GM18526 (cell line): Measurements from ENCODE around the gene MC3R.

Experiments used
- POLR2A ChIP-seq: IDR thresholded peaks from 3 replicates; pipeline ENCODE4 v1.6.1; 2011; ENCODE audit not compliant: insufficient read length; ENCODE audit errors: extremely low read depth

The MC3R gene

DNA sequence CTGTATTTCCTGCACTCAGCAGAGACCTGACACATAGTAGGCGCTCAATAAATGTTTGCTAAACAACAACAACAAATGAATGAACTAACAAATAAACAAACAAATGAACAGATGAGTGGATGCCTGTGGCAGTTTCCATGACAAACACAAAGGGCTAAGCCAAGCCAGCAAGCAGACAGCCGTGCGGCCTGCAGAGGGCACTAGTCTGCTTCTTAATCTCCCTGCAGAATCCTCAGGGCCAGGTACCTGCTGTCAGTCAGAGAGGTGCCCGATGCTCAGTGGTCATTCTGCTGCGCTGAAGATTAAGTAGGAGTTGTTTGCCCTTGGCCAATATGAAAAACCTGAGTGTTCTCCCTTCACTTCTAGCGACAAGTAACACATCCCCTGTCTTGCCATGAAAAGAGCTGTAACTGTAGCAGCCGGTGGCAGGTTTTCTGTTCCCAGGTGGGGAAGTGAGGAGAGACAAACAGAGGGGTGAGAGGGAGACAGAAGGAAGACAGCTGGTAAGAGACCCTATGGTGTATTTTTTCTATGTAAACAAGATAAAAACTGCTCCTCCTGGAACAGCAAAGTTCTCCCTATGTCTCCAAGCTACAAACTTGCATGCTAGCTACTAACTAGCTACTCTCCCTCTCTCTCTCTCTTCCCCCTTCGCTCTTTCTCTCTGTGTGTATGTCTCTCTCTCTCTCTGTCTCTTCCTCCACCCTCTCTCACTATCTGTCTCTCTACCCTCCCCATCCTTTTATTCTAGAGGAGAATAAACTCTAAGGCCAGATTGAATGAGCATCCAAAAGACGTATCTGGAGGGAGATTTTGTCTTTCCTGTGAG is at the start of gene MC3R:
MC3R (plus strand) TSS at position 779 of the 829 bp plus-strand sequence. CDS start 112 bp downstream, outside the sequence.
- no peak for TF ChIP-seq POLR2A

DNA sequence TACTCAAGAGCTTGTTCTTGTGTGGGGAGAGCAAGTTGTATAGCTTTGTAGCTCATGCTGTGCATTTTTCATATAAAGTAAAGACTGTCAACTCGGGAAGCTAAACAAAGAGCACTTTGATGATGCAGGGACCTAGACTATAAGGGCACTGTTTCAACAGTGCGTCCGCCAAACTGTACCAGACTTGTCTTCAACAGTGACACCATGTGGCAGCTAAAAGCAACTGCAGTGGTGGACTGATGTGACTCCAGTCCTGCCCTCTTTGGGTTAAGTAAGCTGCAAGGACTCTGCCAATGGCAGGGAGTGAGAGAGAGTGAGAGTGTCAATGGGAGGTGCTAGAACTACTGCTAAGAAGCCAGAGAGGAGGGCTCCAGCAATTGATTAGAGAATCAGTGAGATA is 48.1 kb upstream of the MC3R start:
- TF ChIP-seq POLR2A = no peak

DNA sequence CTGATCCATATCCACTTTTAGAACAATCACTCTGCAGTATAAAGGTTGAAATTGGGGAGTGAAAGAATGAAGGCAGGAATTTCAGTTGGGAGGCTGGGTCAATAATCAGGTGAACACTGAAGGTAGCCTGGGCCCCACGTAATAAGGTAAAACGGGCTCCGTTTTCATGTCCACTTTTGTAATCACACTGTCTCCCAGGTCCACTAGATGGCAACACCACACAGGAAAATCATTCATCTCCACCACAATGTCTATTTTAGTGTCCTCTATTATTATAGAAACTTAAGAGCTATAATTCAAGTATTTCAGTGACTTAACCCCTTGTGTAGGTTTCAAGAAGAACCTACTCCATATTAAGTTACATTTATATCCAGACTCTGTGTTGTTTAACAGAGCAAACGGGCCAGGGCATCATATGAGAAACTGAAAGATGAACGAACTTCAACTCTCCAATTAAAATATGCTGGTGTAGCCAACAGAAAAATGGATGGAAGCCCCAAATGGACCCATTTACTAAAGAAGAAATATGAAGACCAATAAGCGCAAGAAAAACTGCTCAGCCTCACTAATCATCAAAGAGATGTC is 45.9 kb upstream of the MC3R start:
- no peak for TF ChIP-seq POLR2A

DNA sequence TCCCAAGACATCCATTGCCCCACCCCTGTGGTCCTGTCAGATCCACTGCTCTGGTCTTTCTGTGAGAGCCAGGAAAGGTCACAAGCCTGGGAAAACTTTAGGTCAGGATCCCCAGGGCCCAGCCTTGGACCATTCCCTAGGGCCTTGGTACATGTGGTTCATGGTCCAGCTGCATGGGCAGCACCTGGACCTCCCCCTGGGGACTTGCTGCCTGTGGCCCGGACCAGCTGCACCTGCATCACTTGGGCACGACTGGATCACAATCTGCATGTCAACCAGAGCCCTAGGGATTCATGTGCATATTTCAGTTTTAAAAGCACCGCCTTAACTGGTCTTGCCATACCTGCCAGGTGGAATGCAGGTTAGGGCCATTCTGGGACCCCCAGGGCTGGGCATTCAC is 44.3 kb upstream of the MC3R start:
- TF ChIP-seq POLR2A = no peak

DNA sequence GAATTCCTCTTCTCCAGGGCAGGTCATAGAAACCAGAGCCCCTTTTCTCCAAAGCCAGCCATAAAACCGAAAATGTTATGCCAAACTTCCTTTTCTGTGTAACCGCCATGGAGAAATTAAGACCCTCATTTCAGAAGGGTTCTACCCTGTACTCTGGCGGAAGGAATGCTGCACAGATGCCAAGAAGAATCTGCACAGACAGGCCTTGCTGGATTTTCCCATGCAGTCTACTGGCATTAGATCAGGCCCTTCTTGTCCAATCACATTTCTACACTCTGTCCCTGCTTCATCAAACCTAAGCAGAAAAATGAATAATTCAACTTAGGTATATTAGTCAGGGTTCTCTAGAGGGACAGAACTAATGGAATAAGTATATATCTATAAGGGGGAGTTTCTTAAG is 43.2 kb upstream of the MC3R start:
- no peak for TF ChIP-seq POLR2A

DNA sequence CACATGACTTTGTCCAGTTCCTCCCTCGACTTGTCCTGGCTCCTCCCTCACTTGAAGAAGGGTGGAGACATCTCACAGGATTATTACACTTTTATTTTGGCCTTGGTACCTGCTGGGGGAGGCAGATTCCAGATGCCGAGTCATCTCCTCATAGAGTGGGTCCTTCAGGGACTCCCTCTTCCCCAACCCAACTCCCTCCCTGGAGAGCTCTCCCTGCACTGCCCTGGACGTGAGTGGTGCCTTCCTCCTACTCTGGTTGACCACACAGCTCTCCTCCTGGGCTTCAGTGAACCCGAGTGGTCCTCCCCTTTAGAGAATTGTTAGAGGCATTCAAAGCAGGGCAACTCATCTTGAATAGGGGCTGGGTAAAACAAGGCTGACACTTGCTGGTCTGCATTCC is 40.9 kb upstream of the MC3R start:
- no peak for TF ChIP-seq POLR2A

DNA sequence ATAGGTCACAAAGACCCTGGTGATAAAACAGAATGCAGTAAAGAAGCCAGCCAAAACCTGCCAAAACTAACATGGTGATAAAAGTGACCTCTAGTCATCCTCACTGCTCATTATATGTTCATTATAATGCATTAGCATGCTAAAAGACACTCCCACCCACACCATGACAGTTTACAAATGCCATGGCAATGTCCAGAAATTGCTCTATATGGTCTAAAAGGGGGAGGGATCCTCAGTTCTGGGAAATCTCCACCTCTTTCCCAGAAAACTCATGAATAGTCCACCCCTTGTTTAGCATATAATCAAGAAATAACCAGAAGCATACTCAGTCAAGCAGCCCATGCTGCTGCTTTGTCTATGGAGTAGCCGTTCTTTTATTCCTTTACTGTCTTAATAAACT is 40.4 kb upstream of the MC3R start:
- TF ChIP-seq POLR2A = no peak

DNA sequence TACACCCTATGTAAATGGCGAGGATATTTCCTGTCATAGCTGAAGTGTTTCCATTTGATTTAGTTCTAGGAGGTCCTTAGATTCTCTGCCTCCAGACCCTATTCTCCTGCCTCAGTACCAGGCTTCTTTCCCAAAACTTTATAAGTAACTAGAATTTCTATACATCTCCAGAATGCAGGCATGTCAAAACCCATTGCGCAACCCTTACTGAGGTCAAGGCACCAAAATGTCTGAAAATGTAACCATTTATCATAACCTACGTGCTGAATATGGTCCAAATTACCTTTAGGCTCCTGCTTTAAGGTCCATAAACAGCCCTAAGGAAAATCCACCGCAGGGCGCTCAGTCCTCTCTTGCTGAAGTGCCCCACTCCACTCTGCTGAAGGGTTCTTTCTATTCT is 37.5 kb upstream of the MC3R start:
- no peak for TF ChIP-seq POLR2A

DNA sequence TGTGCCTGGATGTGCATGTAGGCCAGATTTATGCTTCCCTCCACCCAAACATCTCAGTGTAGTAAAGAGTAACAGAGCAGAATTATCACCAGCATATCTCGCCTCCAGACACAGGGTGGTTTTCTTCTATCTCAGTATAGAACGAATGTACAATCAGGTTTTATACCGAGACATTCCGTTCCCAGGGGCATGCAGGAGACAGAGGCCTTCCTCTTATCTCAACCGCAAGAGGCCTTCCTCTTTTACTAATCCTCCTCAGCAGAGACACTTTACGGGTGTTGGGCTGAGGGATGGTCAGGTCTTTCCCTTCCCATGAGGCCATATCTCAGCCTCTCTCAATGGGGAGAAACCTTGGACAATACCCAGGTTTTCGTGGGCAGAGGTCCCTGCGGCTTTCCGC is 36.4 kb upstream of the MC3R start:
- no peak for TF ChIP-seq POLR2A

DNA sequence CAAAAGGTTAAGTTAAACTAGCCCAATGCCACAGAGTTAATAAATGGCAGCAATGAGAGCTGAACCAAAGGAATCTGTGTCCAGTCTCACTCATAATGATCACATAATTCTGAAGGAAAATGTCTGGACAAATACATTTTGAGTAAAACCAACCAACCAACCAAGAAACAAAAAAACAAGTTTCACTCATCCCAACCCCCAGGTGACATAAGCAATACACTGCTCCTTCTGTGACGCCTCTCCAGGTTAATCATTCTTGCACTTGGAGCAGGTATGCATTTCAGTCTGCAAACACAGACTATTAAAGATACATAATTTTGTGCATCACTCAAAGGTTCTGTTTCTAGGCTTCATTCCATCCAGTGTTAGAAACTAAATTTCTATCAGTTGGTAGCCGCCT is 35.2 kb upstream of the MC3R start:
- TF ChIP-seq POLR2A = no peak

DNA sequence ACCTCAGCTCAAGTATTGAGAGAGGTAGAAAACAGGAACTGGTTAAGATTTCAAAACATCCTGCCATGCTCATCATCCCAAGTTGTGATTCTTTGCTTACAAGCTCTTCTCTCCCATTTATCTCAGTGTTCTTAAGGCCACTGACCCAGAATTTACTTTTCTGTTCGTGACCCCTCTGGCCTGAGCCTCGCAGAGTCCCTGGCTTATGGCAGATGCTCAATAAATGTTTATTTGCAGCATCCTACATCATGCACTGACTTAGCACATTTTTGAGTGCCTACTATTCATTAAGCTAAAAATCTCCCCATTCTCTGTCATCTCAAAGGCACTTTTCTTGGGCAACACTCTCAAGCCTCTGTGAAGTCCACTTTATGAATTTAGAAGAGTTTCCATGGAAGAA is 33.4 kb upstream of the MC3R start:
- no peak for TF ChIP-seq POLR2A

DNA sequence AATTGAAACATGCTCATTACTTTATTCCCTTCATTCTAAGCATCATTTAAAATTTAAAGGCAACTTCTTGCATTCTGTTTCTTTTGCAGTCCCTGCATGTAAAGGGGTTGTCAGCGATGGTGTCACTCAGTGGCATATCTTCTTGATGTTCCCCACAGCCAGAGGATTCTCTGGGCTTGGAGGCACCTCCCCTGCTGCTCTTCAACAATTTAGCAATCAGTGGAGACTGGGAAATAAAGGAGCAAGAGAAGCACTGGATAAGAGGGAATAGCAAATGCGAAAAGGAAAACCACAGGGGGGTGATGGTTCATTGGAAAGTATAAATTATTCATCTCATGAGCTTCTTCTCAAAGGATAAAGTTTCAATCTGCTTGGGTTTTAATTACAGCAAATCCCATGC is 30.7 kb upstream of the MC3R start:
- no peak for TF ChIP-seq POLR2A

DNA sequence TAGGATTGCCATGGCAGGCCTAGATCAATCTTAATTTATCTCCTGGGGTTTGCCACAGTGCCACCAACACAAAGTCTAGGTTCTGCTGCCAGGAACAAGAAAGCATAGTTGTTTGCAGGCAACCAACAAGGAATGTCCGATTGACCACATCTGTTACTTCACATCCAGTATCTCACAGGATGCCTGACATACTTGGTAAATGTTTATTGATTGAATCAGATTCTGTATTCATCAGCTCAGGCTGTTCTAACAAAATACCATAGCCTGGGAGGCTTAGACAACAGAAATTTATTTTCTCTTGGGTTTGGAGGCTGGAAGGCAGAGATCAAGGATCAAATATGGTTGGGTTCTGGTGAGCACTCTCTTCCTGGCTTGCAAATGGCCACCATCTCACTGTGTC is 26.3 kb upstream of the MC3R start:
- no peak for TF ChIP-seq POLR2A

DNA sequence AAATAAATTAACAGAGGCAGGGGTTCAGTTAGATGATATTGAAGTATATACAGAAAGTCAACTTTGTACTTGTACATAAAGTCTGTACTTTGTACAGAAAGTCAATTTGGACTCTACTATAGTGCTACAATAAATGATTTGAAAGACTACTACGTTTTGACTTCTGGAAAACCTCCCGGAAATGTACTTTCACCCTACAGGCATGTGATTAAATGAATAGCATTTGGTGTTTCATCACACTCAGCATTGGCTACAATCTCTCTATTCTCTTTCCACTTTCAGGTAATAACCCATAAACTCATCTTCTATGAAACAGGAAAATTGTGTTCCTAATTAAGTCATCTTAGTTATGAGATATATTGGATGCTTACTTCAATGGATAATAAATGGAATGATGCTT is 25.6 kb upstream of the MC3R start:
- no peak for TF ChIP-seq POLR2A

DNA sequence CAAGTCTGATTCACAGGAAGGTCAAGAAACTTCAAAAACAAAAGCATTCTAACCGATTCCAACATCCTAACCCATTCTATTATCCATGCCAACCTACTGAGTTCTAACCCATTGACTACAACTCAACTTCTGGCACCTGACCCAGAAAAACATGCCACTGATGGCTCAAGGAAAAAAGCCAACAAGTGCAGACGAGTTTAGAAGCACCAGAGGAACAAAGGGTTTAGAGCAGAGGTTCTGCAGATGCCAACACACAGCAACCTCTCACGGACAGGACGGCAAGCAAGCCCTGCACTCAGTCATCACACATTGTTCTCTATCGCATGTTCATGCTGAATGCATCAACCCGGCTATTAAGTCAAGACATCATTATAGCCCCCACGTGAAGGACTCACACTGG is 25.2 kb upstream of the MC3R start:
- no peak for TF ChIP-seq POLR2A

DNA sequence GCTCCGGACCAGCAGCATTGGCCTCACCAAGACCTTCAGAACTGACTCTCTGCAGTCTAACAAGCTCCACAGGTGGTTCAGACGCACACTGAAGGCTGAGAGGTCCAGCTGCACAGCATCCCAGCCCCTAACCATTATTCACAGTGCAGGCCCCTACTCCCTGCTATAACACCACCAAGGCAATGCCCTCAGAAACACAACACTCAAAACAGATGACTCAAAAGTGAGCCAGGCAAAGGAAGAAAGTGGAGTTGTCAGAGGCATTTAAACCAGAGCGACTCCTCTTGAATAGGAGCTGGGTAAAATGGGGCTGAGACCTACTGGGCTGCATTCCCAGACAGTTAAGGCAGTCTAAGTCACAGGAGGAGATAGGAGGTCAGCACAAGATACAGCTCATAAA is 20.5 kb upstream of the MC3R start:
- TF ChIP-seq POLR2A = no peak

DNA sequence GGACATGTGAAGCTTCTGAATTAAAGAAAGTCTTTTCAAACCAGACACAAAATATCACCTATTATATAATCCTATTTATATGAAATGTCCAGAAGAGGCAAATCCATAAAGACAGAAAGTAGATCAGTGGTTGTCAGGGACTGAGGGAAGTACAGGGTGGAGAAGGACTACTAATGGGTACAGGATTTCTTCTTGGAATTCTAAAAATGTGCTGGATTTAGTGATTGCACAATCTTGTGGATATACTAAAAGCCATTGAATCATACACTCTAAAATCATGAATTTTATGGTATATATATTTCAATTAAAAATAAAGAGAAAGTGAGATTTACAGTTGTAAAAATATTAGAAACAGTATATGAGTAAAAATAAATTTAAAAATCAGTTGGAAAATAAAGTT is 18.7 kb upstream of the MC3R start:
- no peak for TF ChIP-seq POLR2A
